Measurements from ENCODE around the gene CRYL1. TPM values are rescaled to one million over a fixed set of nuclear protein-coding genes. Genes with fewer than 3 reads are reported as not detected.

Gene CRYL1
- total and polyA plus RNA-seq, 2 of the 4 experiments (the other 2 are of a cell fraction): 11.7 to 16.4 TPM

DNA sequence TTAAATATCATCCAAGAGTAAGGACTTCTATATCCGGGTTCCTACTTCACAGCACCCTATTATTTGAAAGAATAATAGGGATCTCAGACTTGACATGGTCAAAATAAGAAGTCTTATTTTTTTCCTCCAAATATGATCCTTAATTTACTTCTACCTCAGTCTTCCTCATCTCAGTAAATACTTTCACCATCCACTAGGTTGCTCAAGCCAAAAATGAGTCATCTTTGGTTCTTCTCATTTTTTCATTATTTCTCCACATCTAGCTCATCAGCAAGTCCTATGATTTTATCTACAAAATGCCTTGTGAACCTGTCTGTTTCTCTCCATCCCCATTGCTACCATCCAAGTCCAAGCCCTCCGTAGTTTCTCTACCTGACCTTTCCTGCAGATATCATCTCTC is 171.7 kb downstream of the CRYL1 start:
- no peak overlapping the region for H3K4me2 ChIP-seq (ENCODE audit: low read depth, low read length)
- WGBS, 2 experiments (ENCODE audit: extremely low coverage in 2 of 2, insufficient read length in 1 of 2): no CpG with 5 or more reads among the region's 2 CpGs
- ChIA-PET POLR2A (ENCODE audit: unreplicated experiment) (no interaction called here), CTCF (interaction anchor here (0.6 kb wide), 1 partner anchor 491 kb away, joined by 3 read pairs; no protein-coding TSS in a partner anchor)
- H2BK20ac ChIP-seq (ENCODE audit: low read depth, low read length): no peak overlapping the region
- no peak overlapping the region for H2AFZ ChIP-seq (replicated peaks; ENCODE audit: low read length, poor library complexity)
- H3K4me1 ChIP-seq (ENCODE audit: control insufficient read depth, insufficient read depth, low read length): peaks cover 4% of the 10 kb centered on the region
- no peak overlapping the region for H2BK5ac ChIP-seq (ENCODE audit: low read depth, low read length, poor library complexity, severe bottlenecking)
- H4K8ac ChIP-seq (ENCODE audit: low read depth in 2 of 2, low read length in 2 of 2): no peak overlapping the region
- H4K20me1 ChIP-seq (ENCODE audit: insufficient read depth, low read length): no peaks in the 10 kb centered on the region; the same call in 1 of the 2 replicates
- H3K14ac ChIP-seq (replicated peaks; ENCODE audit: low read depth, low read length): no peak overlapping the region
- H4K91ac ChIP-seq (ENCODE audit: insufficient read depth, low read depth, low read length): no peak overlapping the region
- dilution Hi-C loops (cut with HindIII; ENCODE audit: low sequenced_read_pairs, unreplicated experiment) (no loop called here), intact Hi-C loops (cut with micrococcal nuclease) (loop anchor here (10.0 kb wide), 1 partner anchor 111 kb away; no protein-coding TSS in a partner anchor), in situ Hi-C loops (cut with MboI; ENCODE audit: low sequenced_read_pairs) (no loop called here)
- H3K23ac ChIP-seq (ENCODE audit: low read depth, low read length): no peak overlapping the region
- no peaks in the 10 kb centered on the region for H3K79me1 ChIP-seq (ENCODE audit: low read depth in 1 of 2, low read length in 2 of 2)
- H3K27me3 ChIP-seq (ENCODE audit: control insufficient read depth, insufficient read depth, low read length): peaks cover 17% of the 10 kb centered on the region
- peak; percentile 51; the same call in 1 of the 2 replicates for ATAC-seq (ENCODE audit: low read depth)
- H3K9me1 ChIP-seq (ENCODE audit: insufficient read depth, low read length): peaks cover 5% of the 10 kb centered on the region; the same call in 1 of the 2 replicates
- no TSS peak for BruUV-seq (replicated peaks)
- no peaks in the 10 kb centered on the region for H3K36me3 ChIP-seq (ENCODE audit: control insufficient read depth, insufficient read depth, low read length)
- peak; percentile 67 for DNase-seq
- no peak overlapping the region for H3K56ac ChIP-seq (ENCODE audit: extremely low read depth, insufficient read depth, low read length)
- H2AK5ac ChIP-seq (ENCODE audit: low read depth, low read length): no peak overlapping the region
- no peak overlapping the region for H2AK9ac ChIP-seq (replicated peaks; ENCODE audit: low read depth, low read length, poor library complexity)
- H3K9me3 ChIP-seq (ENCODE audit: control insufficient read depth, insufficient read depth, low read length): no peaks in the 10 kb centered on the region
- no peak overlapping the region for H3K18ac ChIP-seq (ENCODE audit: low read depth, low read length)
- no peak overlapping the region for H2BK15ac ChIP-seq (ENCODE audit: low read depth, low read length)
- no peak overlapping the region for H4K5ac ChIP-seq (ENCODE audit: low read depth, low read length)
- no peak overlapping the region for H3K27ac ChIP-seq (ENCODE audit: insufficient read depth, low read length)
- H3K4ac ChIP-seq (ENCODE audit: low read depth, low read length): no peak overlapping the region
- no peak overlapping the region for H2BK120ac ChIP-seq (ENCODE audit: low read depth, low read length)
- H3K9ac ChIP-seq (ENCODE audit: low read depth, low read length): no peak overlapping the region
- H3K4me3 ChIP-seq (ENCODE audit: insufficient read depth, low read depth, low read length): no peak overlapping the region
- TF ChIP-seq RCOR1 (IDR thresholded peaks at IDR 0.05; ENCODE audit: insufficient replicate concordance, low read length) (no peak), MAZ (IDR thresholded peaks at IDR 0.05; ENCODE audit: borderline replicate concordance, low read depth, low read length) (no peak), POLR2A (IDR thresholded peaks at IDR 0.05; ENCODE audit: low read depth, low read length) (no peak), SMC3 (IDR thresholded peaks at IDR 0.05; ENCODE audit: low read depth, low read length) (no peak), BHLHE40 (IDR thresholded peaks at IDR 0.05; ENCODE audit: low read depth, low read length) (no peak), MAFK (IDR thresholded peaks at IDR 0.05; ENCODE audit: low read depth, low read length) (no peak), USF2 (IDR thresholded peaks at IDR 0.05; ENCODE audit: low read depth, low read length) (no peak), CEBPB (IDR thresholded peaks at IDR 0.05; ENCODE audit: low read depth, low read length) (peak; percentile 89), MXI1 (IDR thresholded peaks at IDR 0.05; ENCODE audit: borderline replicate concordance, low read depth, low read length) (no peak), CHD1 (IDR thresholded peaks at IDR 0.05; ENCODE audit: low read depth, low read length) (no peak), RFX5 (IDR thresholded peaks at IDR 0.05; ENCODE audit: low read depth, low read length) (no peak), RAD21 (IDR thresholded peaks at IDR 0.05; ENCODE audit: low read length) (0 out of 2 replicates have a peak, but pooled peaks have one; percentile 14), CTCF (conservative IDR thresholded peaks at IDR 0.05; ENCODE audit: low read depth, low read length) (peak; percentile 30), NFE2L2 (IDR thresholded peaks at IDR 0.05; ENCODE audit: low read depth, low read length) (no peak), FOS (IDR thresholded peaks at IDR 0.05; ENCODE audit: low read depth, low read length) (peak; percentile 74)
- TF ChIP-seq, protein P1, sequence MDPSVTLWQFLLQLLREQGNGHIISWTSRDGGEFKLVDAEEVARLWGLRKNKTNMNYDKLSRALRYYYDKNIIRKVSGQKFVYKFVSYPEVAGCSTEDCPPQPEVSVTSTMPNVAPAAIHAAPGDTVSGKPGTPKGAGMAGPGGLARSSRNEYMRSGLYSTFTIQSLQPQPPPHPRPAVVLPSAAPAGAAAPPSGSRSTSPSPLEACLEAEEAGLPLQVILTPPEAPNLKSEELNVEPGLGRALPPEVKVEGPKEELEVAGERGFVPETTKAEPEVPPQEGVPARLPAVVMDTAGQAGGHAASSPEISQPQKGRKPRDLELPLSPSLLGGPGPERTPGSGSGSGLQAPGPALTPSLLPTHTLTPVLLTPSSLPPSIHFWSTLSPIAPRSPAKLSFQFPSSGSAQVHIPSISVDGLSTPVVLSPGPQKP (IDR thresholded peaks at IDR 0.05; ENCODE audit: borderline replicate concordance, low read depth, low read length): no peak
